PC-9 (cell line): ENCODE results near the gene SLC8A1. TPM values are rescaled to one million over a fixed set of nuclear protein-coding genes. Genes with fewer than 3 reads are reported as not detected.

Source experiments
- BruUV-seq: library from RNA; stranded (reverse); fragments of 400-500 nt; replicated peaks from 2 replicates; lab custom pipeline; 2021; lab: Mats Ljungman, UMichigan
- CTCF ChIA-PET: fragments of 300-600 bp; sonication (Branson Sonifier 250); formaldehyde crosslinking; loops from one replicate; lab custom pipeline; 2022; ENCODE audit warnings: antibody characterized with exemption; lab: Charles Lee
- POLR2A ChIA-PET: fragments of 300-600 bp; sonication (Branson Sonifier 250); formaldehyde crosslinking; loops from one replicate; lab custom pipeline; 2022; ENCODE audit warnings: antibody characterized with exemption; ENCODE audit not compliant: unreplicated experiment; lab: Charles Lee
- DNase-seq, 2 experiments: peaks; one replicate each; pipeline versions ENCODE4 v3.0.0 to v3.0.0-alpha.2; 2015 to 2022; ENCODE audit warnings: mixed read lengths in 1 of 2
- H2AFZ ChIP-seq: fragments of 200-600 bp; sonication (generic); 2 replicates; pipeline ENCODE4 v1.8.1; 2017; ENCODE audit warnings: antibody characterized with exemption
- H3F3A ChIP-seq: fragments of 200-600 bp; sonication (generic); 2 replicates; pipeline ENCODE4 v1.8.1; 2017; ENCODE audit warnings: antibody characterized with exemption, mild to moderate bottlenecking, low read depth; ENCODE audit not compliant: insufficient read depth
- H3K27ac ChIP-seq: fragments of 200-600 bp; sonication (generic); 2 replicates; pipeline ENCODE4 v1.6.1; 2016; ENCODE audit warnings: mixed run types
- H3K27me3 ChIP-seq: fragments of 200-600 bp; sonication (generic); 2 replicates; pipeline ENCODE4 v1.6.1; 2016; ENCODE audit warnings: low read depth, mixed run types; ENCODE audit not compliant: insufficient read depth
- H3K36me3 ChIP-seq: fragments of 200-600 bp; sonication (generic); 2 replicates; pipeline ENCODE4 v1.6.1; 2016; ENCODE audit warnings: low read depth, mixed run types
- H3K4me1 ChIP-seq: fragments of 200-600 bp; sonication (generic); replicated peaks from 2 replicates; pipeline ENCODE4 v1.6.1; 2016; ENCODE audit warnings: mixed run types; ENCODE audit not compliant: insufficient read depth
- H3K4me2 ChIP-seq: fragments of 200-600 bp; sonication (generic); 2 replicates; pipeline ENCODE4 v1.6.1; 2017; ENCODE audit warnings: mixed run types
- H3K4me3 ChIP-seq: fragments of 200-600 bp; sonication (generic); 2 replicates; pipeline ENCODE4 v1.6.1; 2016; ENCODE audit warnings: mixed run types
- H3K79me2 ChIP-seq: fragments of 200-600 bp; sonication (generic); 2 replicates; pipeline ENCODE4 v1.6.1; 2017; ENCODE audit warnings: low read depth, mixed run types
- H3K9me2 ChIP-seq: fragments of 200-600 bp; sonication (generic); 2 replicates; pipeline ENCODE4 v1.8.1; 2017; ENCODE audit warnings: mild to moderate bottlenecking; ENCODE audit not compliant: insufficient read depth
- H3K9me3 ChIP-seq: fragments of 200-600 bp; sonication (generic); 2 replicates; pipeline ENCODE4 v1.8.1; 2016; ENCODE audit warnings: low read depth; ENCODE audit not compliant: insufficient read depth
- H4K20me1 ChIP-seq: fragments of 200-600 bp; sonication (generic); 2 replicates; pipeline ENCODE4 v1.8.1; 2017; ENCODE audit not compliant: insufficient read depth
- EZH2 ChIP-seq: fragments of 200-600 bp; sonication (generic); IDR thresholded peaks from 2 replicates; pipeline ENCODE4 v1.8.0; 2017; ENCODE audit warnings: antibody characterized with exemption, low read depth
- intact Hi-C: fragments of 100-400 bp; cut with micrococcal nuclease; formaldehyde crosslinking; loops from one replicate; pipeline ENCODE4 v1.10.0; 2022; ENCODE audit not compliant: unreplicated experiment
- total RNA-seq: library from RNA; stranded (reverse); gene quantifications from 2 replicates; pipeline ENCODE4 v1.2.3, GENCODE V29; 2021
- TF ChIP-seq, protein P1 (sequence below): fragments of 200-600 bp; sonication (generic); conservative IDR thresholded peaks from 2 replicates; pipeline ENCODE4 v1.6.1; 2017; ENCODE audit warnings: mixed run types, antibody characterized with exemption, mild to moderate bottlenecking, moderate library complexity

The SLC8A1 gene
- total RNA-seq, 1 experiment from 2014 or later = 13.5 TPM

DNA sequence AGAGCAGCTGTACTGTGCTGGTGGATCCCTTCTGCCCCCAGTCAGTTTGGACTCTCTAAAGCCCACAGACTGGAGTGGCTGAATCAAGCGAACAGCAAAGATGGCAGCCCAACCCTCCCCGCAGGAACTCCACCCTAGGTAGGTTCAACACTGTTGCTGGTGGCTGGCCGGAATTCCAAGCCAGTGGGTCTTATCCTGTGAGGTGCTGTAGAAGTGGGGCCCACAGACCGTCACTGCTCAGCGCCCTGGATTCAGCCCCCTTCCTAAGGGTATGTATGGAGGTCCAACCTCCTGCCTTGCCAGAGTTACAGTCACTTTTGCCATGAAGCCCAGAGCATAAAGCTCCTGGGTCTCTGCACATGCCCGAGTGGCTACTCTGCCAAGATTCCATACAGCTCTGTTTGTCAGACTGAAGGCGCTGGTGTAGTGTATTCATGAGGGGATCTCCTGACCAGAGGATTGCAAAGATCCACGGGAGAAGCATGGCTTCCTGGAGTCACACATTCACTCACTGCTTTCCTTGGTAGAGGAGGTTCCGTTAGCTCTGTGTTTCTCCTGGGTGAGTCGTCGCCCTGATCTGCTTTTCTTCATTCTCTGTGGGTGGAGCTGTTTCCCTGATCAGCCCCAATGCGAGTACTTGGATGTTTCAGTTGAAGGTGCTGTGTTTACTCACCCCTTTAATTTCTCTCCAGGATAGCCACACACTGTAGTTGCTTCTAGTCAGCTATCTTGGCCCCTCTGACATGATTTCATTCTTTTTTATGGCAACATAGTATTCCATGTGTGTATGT is 379.3 kb downstream of the SLC8A1 start:
- H3K9me2 ChIP-seq = no peaks in the 10 kb centered on the region; the same call in 1 of the 2 replicates
- H3K27me3 ChIP-seq = no peaks in the 10 kb centered on the region
- TF ChIP-seq, protein P1, sequence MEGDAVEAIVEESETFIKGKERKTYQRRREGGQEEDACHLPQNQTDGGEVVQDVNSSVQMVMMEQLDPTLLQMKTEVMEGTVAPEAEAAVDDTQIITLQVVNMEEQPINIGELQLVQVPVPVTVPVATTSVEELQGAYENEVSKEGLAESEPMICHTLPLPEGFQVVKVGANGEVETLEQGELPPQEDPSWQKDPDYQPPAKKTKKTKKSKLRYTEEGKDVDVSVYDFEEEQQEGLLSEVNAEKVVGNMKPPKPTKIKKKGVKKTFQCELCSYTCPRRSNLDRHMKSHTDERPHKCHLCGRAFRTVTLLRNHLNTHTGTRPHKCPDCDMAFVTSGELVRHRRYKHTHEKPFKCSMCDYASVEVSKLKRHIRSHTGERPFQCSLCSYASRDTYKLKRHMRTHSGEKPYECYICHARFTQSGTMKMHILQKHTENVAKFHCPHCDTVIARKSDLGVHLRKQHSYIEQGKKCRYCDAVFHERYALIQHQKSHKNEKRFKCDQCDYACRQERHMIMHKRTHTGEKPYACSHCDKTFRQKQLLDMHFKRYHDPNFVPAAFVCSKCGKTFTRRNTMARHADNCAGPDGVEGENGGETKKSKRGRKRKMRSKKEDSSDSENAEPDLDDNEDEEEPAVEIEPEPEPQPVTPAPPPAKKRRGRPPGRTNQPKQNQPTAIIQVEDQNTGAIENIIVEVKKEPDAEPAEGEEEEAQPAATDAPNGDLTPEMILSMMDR = no peak
- TF ChIP-seq EZH2 = no peak
- ChIA-PET CTCF (no interaction called here), POLR2A (no interaction called here)
- no peak for DNase-seq
- no peaks in the 10 kb centered on the region for H3K9me3 ChIP-seq
- no TSS peak for BruUV-seq
- H3K79me2 ChIP-seq = no peaks in the 10 kb centered on the region
- no peak overlapping the region for H3K4me3 ChIP-seq
- no peaks in the 10 kb centered on the region for H3K36me3 ChIP-seq
- intact Hi-C loops = no loop called here
- no peaks in the 10 kb centered on the region for H3F3A ChIP-seq
- H3K4me1 ChIP-seq = no peaks in the 10 kb centered on the region
- H3K27ac ChIP-seq = no peak overlapping the region
- H3K4me2 ChIP-seq = no peak overlapping the region
- H2AFZ ChIP-seq = no peak overlapping the region
- no peaks in the 10 kb centered on the region for H4K20me1 ChIP-seq

- H3K4me2 ChIP-seq = no peak overlapping the region
- no peaks in the 10 kb centered on the region for H3K9me2 ChIP-seq
- no peak overlapping the region for H3K4me3 ChIP-seq
- H3K4me1 ChIP-seq = no peaks in the 10 kb centered on the region
- intact Hi-C loops = no loop called here
- H3K79me2 ChIP-seq = no peaks in the 10 kb centered on the region
- DNase-seq = no peak
- POLR2A ChIA-PET = no interaction called here
- H3K27ac ChIP-seq = no peak overlapping the region
- no peaks in the 10 kb centered on the region for H3K36me3 ChIP-seq
- no peaks in the 10 kb centered on the region for H4K20me1 ChIP-seq
- CTCF ChIA-PET = no interaction called here
- H3K9me3 ChIP-seq = no peaks in the 10 kb centered on the region
- no peak for TF ChIP-seq EZH2
- TF ChIP-seq, protein P1 = no peak
- H3K27me3 ChIP-seq = no peaks in the 10 kb centered on the region
- H2AFZ ChIP-seq = no peak overlapping the region
- no peaks in the 10 kb centered on the region for H3F3A ChIP-seq
- no TSS peak for BruUV-seq
Observed at GRCh38 chr2:40062381-40062780, 389.5 kb downstream of the SLC8A1 start.

- POLR2A ChIA-PET = no interaction called here
- CTCF ChIA-PET = no interaction called here
- Histone ChIP-seq H3K4me3 (no peak overlapping the region), H4K20me1 (no peaks in the 10 kb centered on the region), H3F3A (no peaks in the 10 kb centered on the region), H3K4me2 (no peak overlapping the region), H3K9me3 (no peaks in the 10 kb centered on the region), H3K79me2 (no peaks in the 10 kb centered on the region), H3K27me3 (peaks cover 4% of the 10 kb centered on the region; the same call in 1 of the 2 replicates), H3K4me1 (no peaks in the 10 kb centered on the region), H3K9me2 (0 out of 2 replicates have a peak, but pooled peaks cover 5% of the 10 kb centered on the region), H3K36me3 (no peaks in the 10 kb centered on the region), H3K27ac (no peak overlapping the region), H2AFZ (no peak overlapping the region)
- no peak for TF ChIP-seq EZH2
- TF ChIP-seq, protein P1 = no peak
- BruUV-seq = no TSS peak
- no peak for DNase-seq
- intact Hi-C loops = no loop called here
Observed at GRCh38 chr2:40049781-40050180, 402.1 kb downstream of the SLC8A1 start.
